Activated gamma-delta T cell treated with Interleukin-2 at 50 U/mL for 16 hours (primary cell): ENCODE data around the gene PYURF.

Source experiments
- DNase-seq: peaks from one replicate; pipeline ENCODE4 v3.0.0-alpha.2; 2020

Gene PYURF

GRCh38 chr4:88503344-88503743, 20.2 kb downstream of the PYURF start:
- DNase-seq: no peak

GRCh38 chr4:88497859-88498409, 25.6 kb downstream of the PYURF start:
- no peak for DNase-seq

- DNase-seq: no peak
Observed at GRCh38 chr4:88489100-88489761, 34.3 kb downstream of the PYURF start.

- no peak for DNase-seq
Observed at GRCh38 chr4:88481537-88481936, 42.0 kb downstream of the PYURF start.

GRCh38 chr4:88478247-88478646, 45.3 kb downstream of the PYURF start:
- DNase-seq: no peak

GRCh38 chr4:88477229-88477860, 46.2 kb downstream of the PYURF start:
- no peak for DNase-seq
